Measurements from ENCODE around the gene NRIP1.
"Not testable (repeated sequence)": the region's sequence is repeated elsewhere in the genome, so short reads cannot be mapped to it uniquely, and the experiment has no call there.

Gene NRIP1

DNA sequence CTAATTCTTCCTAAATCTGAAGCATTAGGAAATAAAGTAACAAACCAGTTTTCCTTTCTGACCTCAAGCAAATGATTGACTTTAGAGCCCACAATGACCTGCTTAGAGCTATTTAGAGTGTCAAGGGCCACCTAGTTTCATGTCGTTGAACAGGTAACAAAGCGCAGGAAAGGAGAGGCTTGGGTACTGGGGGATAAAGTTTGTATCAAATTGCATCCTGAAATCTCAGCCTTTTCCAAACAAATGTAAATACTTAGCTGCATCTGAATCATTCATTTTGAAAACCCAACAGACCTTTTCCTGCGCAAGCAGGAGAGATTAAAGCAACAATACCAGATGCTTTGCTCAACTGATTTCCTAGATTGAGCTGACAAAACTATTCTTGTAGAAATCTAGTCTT lies 121.2 kb downstream of the NRIP1 start:
- TF ChIP-seq EZH2 (optimal IDR thresholded peaks at IDR 0.05; ENCODE audit: low read depth, low read length) = no peak
- TF ChIP-seq EZH2phosphoT487 (IDR thresholded peaks at IDR 0.05; ENCODE audit: low read length) = no peak
- TF ChIP-seq, protein P1, sequence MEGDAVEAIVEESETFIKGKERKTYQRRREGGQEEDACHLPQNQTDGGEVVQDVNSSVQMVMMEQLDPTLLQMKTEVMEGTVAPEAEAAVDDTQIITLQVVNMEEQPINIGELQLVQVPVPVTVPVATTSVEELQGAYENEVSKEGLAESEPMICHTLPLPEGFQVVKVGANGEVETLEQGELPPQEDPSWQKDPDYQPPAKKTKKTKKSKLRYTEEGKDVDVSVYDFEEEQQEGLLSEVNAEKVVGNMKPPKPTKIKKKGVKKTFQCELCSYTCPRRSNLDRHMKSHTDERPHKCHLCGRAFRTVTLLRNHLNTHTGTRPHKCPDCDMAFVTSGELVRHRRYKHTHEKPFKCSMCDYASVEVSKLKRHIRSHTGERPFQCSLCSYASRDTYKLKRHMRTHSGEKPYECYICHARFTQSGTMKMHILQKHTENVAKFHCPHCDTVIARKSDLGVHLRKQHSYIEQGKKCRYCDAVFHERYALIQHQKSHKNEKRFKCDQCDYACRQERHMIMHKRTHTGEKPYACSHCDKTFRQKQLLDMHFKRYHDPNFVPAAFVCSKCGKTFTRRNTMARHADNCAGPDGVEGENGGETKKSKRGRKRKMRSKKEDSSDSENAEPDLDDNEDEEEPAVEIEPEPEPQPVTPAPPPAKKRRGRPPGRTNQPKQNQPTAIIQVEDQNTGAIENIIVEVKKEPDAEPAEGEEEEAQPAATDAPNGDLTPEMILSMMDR (IDR thresholded peaks at IDR 0.05; ENCODE audit: low read length) = no peak
- Histone ChIP-seq H3K4me3 (ENCODE audit: low read length) (no peak overlapping the region), H3K9me3 (replicated peaks; ENCODE audit: insufficient read depth, low read length) (no peaks in the 10 kb centered on the region), H3K27ac (ENCODE audit: low read length) (no peak overlapping the region), H3K9me2 (replicated peaks; ENCODE audit: insufficient read depth, low read length) (no peaks in the 10 kb centered on the region), H2AFZ (ENCODE audit: low read length) (no peak overlapping the region), H4K20me1 (ENCODE audit: insufficient read depth, low read length) (no peaks in the 10 kb centered on the region), H3K9ac (ENCODE audit: low read length) (no peak overlapping the region), H3K36me3 (replicated peaks; ENCODE audit: insufficient read depth, low read length) (no peaks in the 10 kb centered on the region), H3K4me1 (ENCODE audit: low read length) (no peaks in the 10 kb centered on the region), H3K79me2 (ENCODE audit: low read length) (no peaks in the 10 kb centered on the region), H3K27me3 (replicated peaks; ENCODE audit: insufficient read depth, low read length) (no peaks in the 10 kb centered on the region), H3F3A (ENCODE audit: insufficient read depth, low read length) (no peaks in the 10 kb centered on the region), H3K4me2 (ENCODE audit: low read depth, low read length) (no peak overlapping the region)
- DNase-seq = no peak

DNA sequence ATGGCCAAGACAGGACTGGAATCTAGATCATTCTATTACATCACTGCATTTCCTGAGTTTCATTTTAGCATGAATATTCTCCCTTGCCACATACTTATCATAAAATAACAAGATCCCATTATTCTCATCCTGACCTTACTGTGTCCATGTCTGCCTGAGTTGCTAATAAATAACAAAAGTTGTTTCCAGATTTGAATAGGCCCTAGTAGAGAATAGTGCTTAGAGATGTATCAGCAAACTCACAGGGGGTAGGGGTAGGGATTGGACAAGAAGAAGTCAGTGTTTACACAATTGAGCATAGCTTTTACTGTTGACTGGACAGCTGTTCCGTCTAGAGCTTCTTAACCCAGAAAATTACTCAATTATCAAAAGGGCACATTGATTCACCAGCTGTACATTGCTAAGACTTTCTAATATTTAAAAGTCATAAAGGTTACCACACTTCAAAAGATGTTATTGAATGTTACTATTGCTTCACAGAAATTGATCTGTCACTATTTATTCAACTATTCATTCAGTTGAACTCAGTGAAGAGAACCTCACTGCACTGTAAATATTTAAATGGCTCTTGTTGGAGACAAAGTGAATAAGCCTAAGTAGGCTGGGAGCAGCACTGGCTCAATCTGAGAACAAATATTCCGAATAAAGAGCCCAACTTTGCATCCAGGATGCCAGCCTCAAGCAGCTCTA lies 121.9 kb downstream of the NRIP1 start:
- H3K4me1 ChIP-seq (ENCODE audit: low read length) = no peaks in the 10 kb centered on the region
- H3K27ac ChIP-seq (ENCODE audit: low read length) = no peak overlapping the region
- no peaks in the 10 kb centered on the region for H3K27me3 ChIP-seq (replicated peaks; ENCODE audit: insufficient read depth, low read length)
- no peaks in the 10 kb centered on the region for H3K36me3 ChIP-seq (replicated peaks; ENCODE audit: insufficient read depth, low read length)
- no peaks in the 10 kb centered on the region for H4K20me1 ChIP-seq (ENCODE audit: insufficient read depth, low read length)
- no peaks in the 10 kb centered on the region for H3K9me2 ChIP-seq (replicated peaks; ENCODE audit: insufficient read depth, low read length)
- H3K4me2 ChIP-seq (ENCODE audit: low read depth, low read length) = no peak overlapping the region
- H3K4me3 ChIP-seq (ENCODE audit: low read length) = no peak overlapping the region
- H3K9ac ChIP-seq (ENCODE audit: low read length) = no peak overlapping the region
- H3F3A ChIP-seq (ENCODE audit: insufficient read depth, low read length) = no peaks in the 10 kb centered on the region
- H2AFZ ChIP-seq (ENCODE audit: low read length) = no peak overlapping the region
- H3K79me2 ChIP-seq (ENCODE audit: low read length) = no peaks in the 10 kb centered on the region
- no peak for DNase-seq
- no peaks in the 10 kb centered on the region for H3K9me3 ChIP-seq (replicated peaks; ENCODE audit: insufficient read depth, low read length)
- no peak for TF ChIP-seq EZH2 (optimal IDR thresholded peaks at IDR 0.05; ENCODE audit: low read depth, low read length)
- TF ChIP-seq EZH2phosphoT487 (IDR thresholded peaks at IDR 0.05; ENCODE audit: low read length) = no peak
- TF ChIP-seq, protein P1 (IDR thresholded peaks at IDR 0.05; ENCODE audit: low read length) = no peak

DNA sequence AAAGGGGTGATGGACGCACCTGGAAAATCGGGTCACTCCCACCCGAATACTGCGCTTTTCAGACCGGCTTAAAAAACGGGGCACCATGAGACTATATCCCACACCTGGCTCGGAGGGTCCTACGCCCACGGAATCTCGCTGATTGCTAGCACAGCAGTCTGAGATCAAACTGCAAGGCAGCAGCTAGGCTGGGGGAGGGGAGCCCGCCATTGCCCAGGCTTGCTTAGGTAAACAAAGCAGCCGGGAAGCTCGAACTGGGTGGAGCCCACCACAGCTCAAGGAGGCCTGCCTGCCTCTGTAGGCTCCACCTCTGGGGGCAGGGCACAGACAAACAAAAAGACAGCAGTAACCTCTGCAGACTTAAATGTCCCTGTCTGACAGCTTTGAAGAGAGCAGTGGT lies 137.5 kb downstream of the NRIP1 start:
- H3K79me2 ChIP-seq (ENCODE audit: low read length); H3K27me3 ChIP-seq (replicated peaks; ENCODE audit: insufficient read depth, low read length); H3K9me2 ChIP-seq (replicated peaks; ENCODE audit: insufficient read depth, low read length); H3K9me3 ChIP-seq (replicated peaks; ENCODE audit: insufficient read depth, low read length); H3K4me3 ChIP-seq (ENCODE audit: low read length); H3K36me3 ChIP-seq (replicated peaks; ENCODE audit: insufficient read depth, low read length); H3K4me1 ChIP-seq (ENCODE audit: low read length); H3K9ac ChIP-seq (ENCODE audit: low read length); H3K4me2 ChIP-seq (ENCODE audit: low read depth, low read length); H2AFZ ChIP-seq (ENCODE audit: low read length); H4K20me1 ChIP-seq (ENCODE audit: insufficient read depth, low read length); DNase-seq; H3F3A ChIP-seq (ENCODE audit: insufficient read depth, low read length); H3K27ac ChIP-seq (ENCODE audit: low read length): not testable (repeated sequence)

DNA sequence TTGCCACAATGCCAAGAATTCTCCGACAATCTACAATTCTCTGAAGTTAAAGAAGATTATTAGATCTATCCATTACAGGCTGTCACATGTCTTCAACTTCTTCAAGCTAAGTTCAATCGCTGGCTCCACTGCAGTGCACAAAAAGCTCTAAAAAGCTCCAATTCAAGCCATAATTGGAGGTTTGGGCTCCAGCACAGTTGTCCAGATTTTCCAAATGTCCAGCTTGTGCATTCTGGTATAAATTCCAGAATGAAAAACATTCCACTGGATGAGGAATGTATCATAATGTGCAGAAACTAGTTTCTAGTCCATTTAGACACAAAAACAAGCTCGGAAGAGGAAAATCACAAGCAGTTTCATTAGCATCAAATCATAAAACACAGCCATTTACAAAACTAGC lies 138.6 kb downstream of the NRIP1 start:
- DNase-seq = no peak
- Histone ChIP-seq H3K4me2 (ENCODE audit: low read depth, low read length) (no peak overlapping the region), H3K4me3 (ENCODE audit: low read length) (no peak overlapping the region), H3F3A (ENCODE audit: insufficient read depth, low read length) (no peaks in the 10 kb centered on the region), H3K27ac (ENCODE audit: low read length) (no peak overlapping the region), H3K79me2 (ENCODE audit: low read length) (no peaks in the 10 kb centered on the region), H4K20me1 (ENCODE audit: insufficient read depth, low read length) (no peaks in the 10 kb centered on the region), H3K36me3 (replicated peaks; ENCODE audit: insufficient read depth, low read length) (no peaks in the 10 kb centered on the region), H3K9me2 (replicated peaks; ENCODE audit: insufficient read depth, low read length) (no peaks in the 10 kb centered on the region), H3K4me1 (ENCODE audit: low read length) (no peaks in the 10 kb centered on the region), H3K9me3 (replicated peaks; ENCODE audit: insufficient read depth, low read length) (no peaks in the 10 kb centered on the region), H3K9ac (ENCODE audit: low read length) (no peak overlapping the region), H2AFZ (ENCODE audit: low read length) (no peak overlapping the region), H3K27me3 (replicated peaks; ENCODE audit: insufficient read depth, low read length) (no peaks in the 10 kb centered on the region)
- no peak for TF ChIP-seq EZH2 (optimal IDR thresholded peaks at IDR 0.05; ENCODE audit: low read depth, low read length)
- TF ChIP-seq, protein P1 (IDR thresholded peaks at IDR 0.05; ENCODE audit: low read length) = no peak
- no peak for TF ChIP-seq EZH2phosphoT487 (IDR thresholded peaks at IDR 0.05; ENCODE audit: low read length)
